Neural progenitor cell (in vitro differentiated cells): ENCODE results near the gene CPM.

Source experiments
- EZH2 ChIP-seq: fragments of 200-600 bp; sonication (generic); IDR thresholded peaks from 2 replicates; pipeline ENCODE4 v1.6.1; 2017; ENCODE audit warnings: antibody characterized with exemption, mild to moderate bottlenecking, moderate library complexity
- EZH2phosphoT487 ChIP-seq: fragments of 200-600 bp; sonication (generic); IDR thresholded peaks from 2 replicates; pipeline ENCODE4 v1.6.1; 2017; ENCODE audit warnings: antibody characterized with exemption
- TF ChIP-seq, protein P1 (sequence below): fragments of 200-600 bp; sonication (generic); IDR thresholded peaks from 2 replicates; pipeline ENCODE4 v1.5.1; 2017; ENCODE audit warnings: antibody characterized with exemption, mild to moderate bottlenecking

DNA sequence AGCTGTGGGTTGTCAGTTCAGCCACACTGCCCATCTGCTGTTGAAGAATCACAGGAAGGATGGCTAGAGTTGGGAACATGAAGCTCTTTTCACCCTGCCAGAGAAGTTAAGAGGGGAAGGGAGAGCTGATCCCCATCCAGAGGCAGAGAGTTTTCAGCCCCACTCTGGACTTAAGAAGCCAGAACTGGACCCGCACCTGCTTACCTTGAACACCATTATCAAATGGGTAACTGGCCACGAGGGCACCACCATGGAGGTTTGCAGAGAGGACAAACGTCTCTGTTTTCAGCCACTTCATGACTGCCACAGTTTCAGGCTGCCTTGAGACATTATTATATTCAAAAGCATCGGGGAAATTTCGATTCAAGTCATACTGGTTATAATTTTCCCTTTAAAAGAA is 63.0 kb downstream of the CPM start:
- TF ChIP-seq, protein P1, sequence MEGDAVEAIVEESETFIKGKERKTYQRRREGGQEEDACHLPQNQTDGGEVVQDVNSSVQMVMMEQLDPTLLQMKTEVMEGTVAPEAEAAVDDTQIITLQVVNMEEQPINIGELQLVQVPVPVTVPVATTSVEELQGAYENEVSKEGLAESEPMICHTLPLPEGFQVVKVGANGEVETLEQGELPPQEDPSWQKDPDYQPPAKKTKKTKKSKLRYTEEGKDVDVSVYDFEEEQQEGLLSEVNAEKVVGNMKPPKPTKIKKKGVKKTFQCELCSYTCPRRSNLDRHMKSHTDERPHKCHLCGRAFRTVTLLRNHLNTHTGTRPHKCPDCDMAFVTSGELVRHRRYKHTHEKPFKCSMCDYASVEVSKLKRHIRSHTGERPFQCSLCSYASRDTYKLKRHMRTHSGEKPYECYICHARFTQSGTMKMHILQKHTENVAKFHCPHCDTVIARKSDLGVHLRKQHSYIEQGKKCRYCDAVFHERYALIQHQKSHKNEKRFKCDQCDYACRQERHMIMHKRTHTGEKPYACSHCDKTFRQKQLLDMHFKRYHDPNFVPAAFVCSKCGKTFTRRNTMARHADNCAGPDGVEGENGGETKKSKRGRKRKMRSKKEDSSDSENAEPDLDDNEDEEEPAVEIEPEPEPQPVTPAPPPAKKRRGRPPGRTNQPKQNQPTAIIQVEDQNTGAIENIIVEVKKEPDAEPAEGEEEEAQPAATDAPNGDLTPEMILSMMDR: no peak
- TF ChIP-seq EZH2 (no peak), EZH2phosphoT487 (no peak)
